ENCODE data around the gene ARFRP1. TPM values are rescaled to one million over a fixed set of nuclear protein-coding genes. Genes with fewer than 3 reads are reported as not detected.

The ARFRP1 gene
- total RNA-seq, 1 donor from 2014 or later: 39.8 TPM

- Mint-ChIP-seq H3K27ac (ENCODE audit: unreplicated experiment) (peak overlapping the region; percentile 82), H3K4me1 (ENCODE audit: low read depth) (peaks cover 36% of the 10 kb centered on the region), H3K4me3 (ENCODE audit: unreplicated experiment) (peak overlapping the region; percentile 86), H3K27me3 (ENCODE audit: low read depth) (no peaks in the 10 kb centered on the region), H3K36me3 (ENCODE audit: low read depth) (peaks cover 19% of the 10 kb centered on the region), H3K9me3 (ENCODE audit: low read depth) (peaks cover under 1% of the 10 kb centered on the region)
- DNase-seq (ENCODE audit: low spot score): peak; percentile 92
- peak; percentile 58 for TF ChIP-seq CTCF (IDR thresholded peaks at IDR 0.05)
Observed at GRCh38 chr20:63706852-63707557, 771 bp downstream of the ARFRP1 start.

GRCh38 chr20:63706027-63706695, 1.6 kb downstream of the ARFRP1 start:
- no peak for TF ChIP-seq CTCF (IDR thresholded peaks at IDR 0.05)
- Mint-ChIP-seq H3K4me3 (ENCODE audit: unreplicated experiment) (peak overlapping the region; percentile 86), H3K27ac (ENCODE audit: unreplicated experiment) (peak overlapping the region; percentile 82), H3K4me1 (ENCODE audit: low read depth) (peaks cover 36% of the 10 kb centered on the region), H3K9me3 (ENCODE audit: low read depth) (no peaks in the 10 kb centered on the region), H3K27me3 (ENCODE audit: low read depth) (no peaks in the 10 kb centered on the region), H3K36me3 (ENCODE audit: low read depth) (peaks cover 14% of the 10 kb centered on the region)
- DNase-seq (ENCODE audit: low spot score): peak; percentile 76

- Mint-ChIP-seq H3K9me3 (ENCODE audit: low read depth) (no peaks in the 10 kb centered on the region), H3K27ac (ENCODE audit: unreplicated experiment) (no peak overlapping the region), H3K27me3 (ENCODE audit: low read depth) (no peaks in the 10 kb centered on the region), H3K4me1 (ENCODE audit: low read depth) (peaks cover 30% of the 10 kb centered on the region), H3K4me3 (ENCODE audit: unreplicated experiment) (peak overlapping the region; percentile 19), H3K36me3 (ENCODE audit: low read depth) (peaks cover 8% of the 10 kb centered on the region)
- no peak for TF ChIP-seq CTCF (IDR thresholded peaks at IDR 0.05)
- peak; percentile 41 for DNase-seq (ENCODE audit: low spot score)
Observed at GRCh38 chr20:63705232-63706026, 2.3 kb downstream of the ARFRP1 start.

GRCh38 chr20:63704749-63705117, 3.0 kb downstream of the ARFRP1 start:
- peaks cover 6% of the 10 kb centered on the region for H3K36me3 Mint-ChIP-seq (ENCODE audit: low read depth)
- H3K27me3 Mint-ChIP-seq (ENCODE audit: low read depth): no peaks in the 10 kb centered on the region
- TF ChIP-seq CTCF (IDR thresholded peaks at IDR 0.05): no peak
- peaks cover 31% of the 10 kb centered on the region for H3K4me1 Mint-ChIP-seq (ENCODE audit: low read depth)
- no peak overlapping the region for H3K4me3 Mint-ChIP-seq (ENCODE audit: unreplicated experiment)
- DNase-seq (ENCODE audit: low spot score): peak; percentile 90
- no peak overlapping the region for H3K27ac Mint-ChIP-seq (ENCODE audit: unreplicated experiment)
- H3K9me3 Mint-ChIP-seq (ENCODE audit: low read depth): no peaks in the 10 kb centered on the region

Measured in chondrocyte (in vitro differentiated cells).